Neural cell (in vitro differentiated cells): ENCODE results near the gene CARS1. TPM values are rescaled to one million over a fixed set of nuclear protein-coding genes. Genes with fewer than 3 reads are reported as not detected.

Experiments
- H2AFZ ChIP-seq: fragments of 200-600, 300-800 bp; sonication (generic), shearing (Covaris generic); 2 replicates; pipeline ENCODE4 v1.6.0; 2014; ENCODE audit warnings: low read depth, mild to moderate bottlenecking, antibody characterized with exemption, low read length, moderate library complexity
- H3F3A ChIP-seq: fragments of 200-600 bp; shearing (Covaris generic); 2 replicates; pipeline ENCODE4 v1.6.1; 2016; ENCODE audit warnings: mild to moderate bottlenecking, moderate library complexity, mixed read lengths, antibody characterized with exemption, low read length; ENCODE audit not compliant: insufficient read depth, poor library complexity, severe bottlenecking
- H3K27ac ChIP-seq: fragments of 200-600, 300-800 bp; sonication (generic), shearing (Covaris generic); 2 replicates; pipeline ENCODE4 v1.5.1; 2014; ENCODE audit warnings: mild to moderate bottlenecking, low read length, moderate library complexity
- H3K27me3 ChIP-seq: fragments of 300-800, 200-600 bp; sonication (generic), shearing (Covaris generic); 2 replicates; pipeline ENCODE4 v1.6.0; 2014; ENCODE audit warnings: mild to moderate bottlenecking, low read depth, low read length, moderate library complexity; ENCODE audit not compliant: insufficient read depth
- H3K36me3 ChIP-seq: fragments of 300-800, 200-600 bp; sonication (generic), shearing (Covaris generic); 2 replicates; pipeline ENCODE4 v1.5.1; 2014; ENCODE audit warnings: mild to moderate bottlenecking, antibody characterized with exemption, low read length, moderate library complexity; ENCODE audit not compliant: insufficient read depth
- H3K4me2 ChIP-seq: fragments of 300-800, 200-600 bp; sonication (generic), shearing (Covaris generic); 2 replicates; pipeline ENCODE4 v1.6.0; 2014; ENCODE audit warnings: mild to moderate bottlenecking, low read length
- H3K4me3 ChIP-seq: fragments of 300-800, 200-600 bp; sonication (generic), shearing (Covaris generic); 2 replicates; pipeline ENCODE4 v1.5.1; 2014; ENCODE audit warnings: mild to moderate bottlenecking, low read length, moderate library complexity
- H3K79me2 ChIP-seq: fragments of 200-600 bp; shearing (Covaris generic); replicated peaks from 2 replicates; pipeline ENCODE4 v1.6.0; 2014; ENCODE audit warnings: mild to moderate bottlenecking, low read length, moderate library complexity; ENCODE audit not compliant: insufficient read depth
- H3K9ac ChIP-seq: fragments of 300-800, 200-600 bp; sonication (generic), shearing (Covaris generic); 2 replicates; pipeline ENCODE4 v1.6.1; 2016; ENCODE audit warnings: mild to moderate bottlenecking, low read length, mixed read lengths
- H3K9me2 ChIP-seq: fragments of 200-600 bp; shearing (Covaris generic); 2 replicates; pipeline ENCODE4 v1.6.1; 2016; ENCODE audit warnings: mild to moderate bottlenecking, low read length, mixed read lengths; ENCODE audit not compliant: insufficient read depth
- H3K9me3 ChIP-seq: fragments of 200-600, 300-800 bp; sonication (generic), shearing (Covaris generic); 2 replicates; pipeline ENCODE4 v1.6.1; 2016; ENCODE audit warnings: mild to moderate bottlenecking, mixed run types, low read length, moderate library complexity, mixed read lengths
- H4K20me1 ChIP-seq: fragments of 200-600 bp; shearing (Covaris generic); 2 replicates; pipeline ENCODE4 v1.6.1; 2016; ENCODE audit warnings: mild to moderate bottlenecking, mixed run types; ENCODE audit not compliant: insufficient read depth
- EP300 ChIP-seq: fragments of 450-650 bp; conservative IDR thresholded peaks from 2 replicates; pipeline ENCODE4 v1.6.1; 2014; ENCODE audit warnings: antibody characterized with exemption, mild to moderate bottlenecking, moderate library complexity; ENCODE audit not compliant: poor library complexity, severe bottlenecking
- EZH2 ChIP-seq: fragments of 200-600, 300-800 bp; shearing (Covaris generic), sonication (generic); IDR thresholded peaks from 2 replicates; pipeline ENCODE4 v1.6.1; 2014; ENCODE audit warnings: antibody characterized with exemption, low read length, borderline replicate concordance, mild to moderate bottlenecking; ENCODE audit not compliant: insufficient read depth, poor library complexity, severe bottlenecking
- MXI1 ChIP-seq: fragments of 450-650 bp; conservative IDR thresholded peaks from 2 replicates; pipeline ENCODE4 v1.6.1; 2014; ENCODE audit warnings: antibody characterized with exemption, mild to moderate bottlenecking; ENCODE audit not compliant: poor library complexity, severe bottlenecking
- RAD21 ChIP-seq: fragments of 450-650 bp; conservative IDR thresholded peaks from 2 replicates; pipeline ENCODE4 v1.6.1; 2014; ENCODE audit warnings: antibody characterized with exemption, mild to moderate bottlenecking, moderate library complexity
- REST ChIP-seq: IDR thresholded peaks from 2 replicates; pipeline ENCODE4 v1.6.1; 2012; ENCODE audit warnings: borderline replicate concordance
- SMC3 ChIP-seq: fragments of 450-650 bp; conservative IDR thresholded peaks from 2 replicates; pipeline ENCODE4 v1.6.1; 2014; ENCODE audit warnings: antibody characterized with exemption, mild to moderate bottlenecking, moderate library complexity; ENCODE audit not compliant: poor library complexity
- TAF1 ChIP-seq: IDR thresholded peaks from 2 replicates; pipeline ENCODE4 v1.6.1; 2012; ENCODE audit warnings: low read depth
- polyA plus RNA-seq: library from polyadenylated mRNA; depleted of rRNA; stranded (reverse); fragments of >200 nt; gene quantifications from 2 replicates; pipeline ENCODE4 v1.2.3, GENCODE V29; 2014
- TF ChIP-seq, protein P1 (sequence below): fragments of 450-650 bp; IDR thresholded peaks from 2 replicates; pipeline ENCODE4 v1.5.1; 2014; ENCODE audit warnings: antibody characterized with exemption, mild to moderate bottlenecking, moderate library complexity; ENCODE audit not compliant: poor library complexity, severe bottlenecking

The CARS1 gene
- polyA plus RNA-seq, 1 donor from 2014 or later = 48.2 TPM

- no peak overlapping the region for H3K4me2 ChIP-seq
- H3K9me2 ChIP-seq = no peaks in the 10 kb centered on the region
- H3K36me3 ChIP-seq = peaks cover 9% of the 10 kb centered on the region
- H2AFZ ChIP-seq = no peak overlapping the region
- no peak for TF ChIP-seq EP300
- no peak for TF ChIP-seq TAF1
- TF ChIP-seq, protein P1, sequence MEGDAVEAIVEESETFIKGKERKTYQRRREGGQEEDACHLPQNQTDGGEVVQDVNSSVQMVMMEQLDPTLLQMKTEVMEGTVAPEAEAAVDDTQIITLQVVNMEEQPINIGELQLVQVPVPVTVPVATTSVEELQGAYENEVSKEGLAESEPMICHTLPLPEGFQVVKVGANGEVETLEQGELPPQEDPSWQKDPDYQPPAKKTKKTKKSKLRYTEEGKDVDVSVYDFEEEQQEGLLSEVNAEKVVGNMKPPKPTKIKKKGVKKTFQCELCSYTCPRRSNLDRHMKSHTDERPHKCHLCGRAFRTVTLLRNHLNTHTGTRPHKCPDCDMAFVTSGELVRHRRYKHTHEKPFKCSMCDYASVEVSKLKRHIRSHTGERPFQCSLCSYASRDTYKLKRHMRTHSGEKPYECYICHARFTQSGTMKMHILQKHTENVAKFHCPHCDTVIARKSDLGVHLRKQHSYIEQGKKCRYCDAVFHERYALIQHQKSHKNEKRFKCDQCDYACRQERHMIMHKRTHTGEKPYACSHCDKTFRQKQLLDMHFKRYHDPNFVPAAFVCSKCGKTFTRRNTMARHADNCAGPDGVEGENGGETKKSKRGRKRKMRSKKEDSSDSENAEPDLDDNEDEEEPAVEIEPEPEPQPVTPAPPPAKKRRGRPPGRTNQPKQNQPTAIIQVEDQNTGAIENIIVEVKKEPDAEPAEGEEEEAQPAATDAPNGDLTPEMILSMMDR = no peak
- TF ChIP-seq MXI1 = no peak
- TF ChIP-seq SMC3 = no peak
- TF ChIP-seq RAD21 = no peak
- TF ChIP-seq REST = no peak
- H3K79me2 ChIP-seq = peaks cover 20% of the 10 kb centered on the region
- no peaks in the 10 kb centered on the region for H3K27me3 ChIP-seq
- no peak overlapping the region for H3K27ac ChIP-seq
- no peak overlapping the region for H3K4me3 ChIP-seq
- H3K9ac ChIP-seq = no peak overlapping the region
- no peaks in the 10 kb centered on the region for H3F3A ChIP-seq
- H4K20me1 ChIP-seq = no peaks in the 10 kb centered on the region
- H3K9me3 ChIP-seq = no peaks in the 10 kb centered on the region
Observed at GRCh38 chr11:2958251-2958650, 99.0 kb downstream of the CARS1 start.

DNA sequence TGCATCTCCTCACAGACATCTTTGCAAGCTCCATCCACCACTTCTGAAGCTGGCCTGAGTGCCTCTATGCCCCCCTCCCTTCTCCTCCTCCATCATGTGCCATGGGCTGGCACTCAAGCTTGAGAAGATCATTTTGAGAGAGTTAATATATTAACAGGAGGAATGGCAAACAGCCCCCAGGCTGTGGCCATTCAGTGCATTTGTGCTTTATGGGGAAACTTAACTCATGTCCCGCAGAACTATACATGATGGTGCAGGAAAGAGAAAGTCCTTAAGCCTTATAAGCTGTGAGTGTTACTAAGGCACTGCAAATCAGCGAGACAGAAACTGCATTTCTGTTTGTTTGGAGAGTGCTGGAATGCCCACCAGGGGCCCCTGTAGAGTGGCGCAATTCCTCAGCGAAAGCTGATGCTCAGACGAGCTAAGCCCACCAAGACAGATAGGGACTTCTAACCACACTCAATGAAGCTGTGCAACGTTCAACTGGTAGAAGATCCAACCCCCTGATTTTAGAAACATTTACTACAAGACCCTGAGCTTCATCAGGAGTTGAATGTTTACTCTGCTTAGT, 101.2 kb downstream of the CARS1 start:
- H3K27me3 ChIP-seq = no peaks in the 10 kb centered on the region
- H3K4me3 ChIP-seq = no peak overlapping the region
- no peaks in the 10 kb centered on the region for H3K9me3 ChIP-seq
- H3K27ac ChIP-seq = no peak overlapping the region
- H3F3A ChIP-seq = no peaks in the 10 kb centered on the region
- H3K36me3 ChIP-seq = peaks cover 9% of the 10 kb centered on the region
- H3K9ac ChIP-seq = no peak overlapping the region
- no peak overlapping the region for H2AFZ ChIP-seq
- TF ChIP-seq RAD21 = no peak
- TF ChIP-seq SMC3 = no peak
- TF ChIP-seq MXI1 = no peak
- no peak for TF ChIP-seq TAF1
- TF ChIP-seq EP300 = no peak
- TF ChIP-seq, protein P1 = no peak
- no peak for TF ChIP-seq EZH2
- no peaks in the 10 kb centered on the region for H4K20me1 ChIP-seq
- H3K79me2 ChIP-seq = peaks cover 9% of the 10 kb centered on the region
- H3K9me2 ChIP-seq = no peaks in the 10 kb centered on the region
- H3K4me2 ChIP-seq = no peak overlapping the region
